NCI-H1092 (cell line): Measurements from ENCODE around the gene SP3.

Experiments
- DNase-seq: peaks from one replicate; lab custom pipeline; 2025; lab: John Stamatoyannopoulos, UW

Gene SP3

GRCh38 chr2:173942861-173943523, 22.2 kb downstream of the SP3 start:
- no peak for DNase-seq

DNA sequence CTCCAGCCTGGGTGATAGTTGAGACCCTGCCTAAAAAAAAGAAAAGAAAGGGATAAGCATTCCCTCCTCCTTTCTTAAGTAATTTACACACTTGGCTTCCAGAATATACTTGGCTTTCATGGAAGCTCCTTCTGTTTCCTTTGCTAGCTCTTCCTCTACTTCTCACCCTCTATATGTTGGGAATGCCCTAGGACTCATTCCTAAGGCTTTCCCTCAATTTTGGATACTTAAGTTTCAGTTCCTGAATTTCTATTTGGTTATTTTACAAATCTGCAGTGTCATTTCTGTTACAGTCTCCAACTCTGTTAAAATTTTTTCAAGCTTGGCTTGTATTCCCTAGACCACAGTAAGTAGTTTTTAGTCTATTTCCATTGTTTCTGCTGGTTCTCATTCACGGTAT, 23.6 kb downstream of the SP3 start:
- DNase-seq, result no peak

- no peak for DNase-seq
These were observed 24.8 kb downstream of the SP3 start for GRCh38 chr2:173940208-173941020.

GRCh38 chr2:173938700-173939384, 26.3 kb downstream of the SP3 start:
- DNase-seq, result no peak

GRCh38 chr2:173935305-173935704, 29.9 kb downstream of the SP3 start:
- DNase-seq, result no peak

DNA sequence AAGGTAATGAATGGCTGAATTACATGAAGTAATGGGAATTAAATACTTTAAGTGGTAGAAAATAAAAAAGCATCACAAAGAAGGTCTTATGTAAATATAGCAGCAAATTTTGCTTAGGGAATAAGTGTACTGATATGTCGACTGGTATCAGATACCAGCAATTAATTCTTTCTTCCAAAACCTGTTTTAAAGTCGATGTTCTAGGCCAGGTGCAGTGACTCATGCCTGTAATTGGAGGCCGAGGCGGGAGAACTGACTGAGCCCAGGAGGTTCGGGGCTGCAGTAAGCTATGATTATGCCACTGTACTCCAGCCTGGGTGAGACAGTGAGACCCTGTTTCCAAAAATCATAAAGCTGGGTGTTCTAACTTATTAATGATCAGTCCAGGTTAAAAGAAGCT, 30.3 kb downstream of the SP3 start:
- DNase-seq, result no peak

GRCh38 chr2:173931751-173932150, 33.4 kb downstream of the SP3 start:
- no peak for DNase-seq

- DNase-seq, result no peak
These were observed 35.7 kb downstream of the SP3 start for GRCh38 chr2:173929441-173929840.

- no peak for DNase-seq
These were observed 38.3 kb downstream of the SP3 start for GRCh38 chr2:173926875-173927274.

GRCh38 chr2:173924285-173924684, 40.9 kb downstream of the SP3 start:
- DNase-seq, result no peak

GRCh38 chr2:173922760-173923159, 42.4 kb downstream of the SP3 start:
- DNase-seq, result no peak

- DNase-seq, result no peak
These were observed 43.1 kb downstream of the SP3 start for GRCh38 chr2:173922068-173922467.

GRCh38 chr2:173914055-173914927, 50.9 kb downstream of the SP3 start:
- no peak for DNase-seq

DNA sequence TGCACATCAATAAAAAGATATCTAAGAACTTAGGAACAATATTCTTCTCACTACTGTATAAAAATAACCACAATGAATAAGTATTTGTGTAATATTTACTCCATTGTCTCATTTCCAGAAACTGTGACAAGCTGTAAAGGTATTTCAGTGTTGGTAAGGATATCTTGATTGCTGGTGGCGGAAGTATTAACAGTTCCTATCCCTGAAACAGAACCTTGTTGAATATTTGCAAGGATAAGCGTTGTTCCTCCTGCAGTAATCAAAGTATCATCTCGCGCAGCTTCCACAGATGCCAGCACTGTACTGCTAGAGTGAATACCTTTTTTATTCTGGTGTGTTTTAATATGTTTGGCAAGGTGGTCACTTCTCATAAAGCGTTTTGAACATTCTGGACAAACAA, 55.3 kb downstream of the SP3 start:
- no peak for DNase-seq

DNA sequence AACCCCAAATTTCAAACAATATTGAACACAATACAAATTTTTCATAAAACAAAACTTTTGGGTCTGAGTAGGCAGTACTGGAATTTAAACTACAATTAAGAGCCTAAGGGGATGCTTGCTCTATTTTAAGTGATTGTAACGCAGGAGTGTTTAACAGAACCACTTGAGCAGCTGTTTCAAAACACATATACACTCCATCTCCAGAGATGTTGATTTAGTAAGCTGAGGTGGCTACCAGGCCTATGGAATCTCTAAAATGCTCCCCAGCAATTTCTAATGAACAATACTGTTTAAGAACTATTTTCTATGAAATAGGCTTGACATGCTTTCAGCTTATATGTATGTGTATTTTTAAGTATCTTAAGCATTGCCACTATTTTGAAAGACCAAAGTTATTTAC, 58.5 kb downstream of the SP3 start:
- no peak for DNase-seq

DNA sequence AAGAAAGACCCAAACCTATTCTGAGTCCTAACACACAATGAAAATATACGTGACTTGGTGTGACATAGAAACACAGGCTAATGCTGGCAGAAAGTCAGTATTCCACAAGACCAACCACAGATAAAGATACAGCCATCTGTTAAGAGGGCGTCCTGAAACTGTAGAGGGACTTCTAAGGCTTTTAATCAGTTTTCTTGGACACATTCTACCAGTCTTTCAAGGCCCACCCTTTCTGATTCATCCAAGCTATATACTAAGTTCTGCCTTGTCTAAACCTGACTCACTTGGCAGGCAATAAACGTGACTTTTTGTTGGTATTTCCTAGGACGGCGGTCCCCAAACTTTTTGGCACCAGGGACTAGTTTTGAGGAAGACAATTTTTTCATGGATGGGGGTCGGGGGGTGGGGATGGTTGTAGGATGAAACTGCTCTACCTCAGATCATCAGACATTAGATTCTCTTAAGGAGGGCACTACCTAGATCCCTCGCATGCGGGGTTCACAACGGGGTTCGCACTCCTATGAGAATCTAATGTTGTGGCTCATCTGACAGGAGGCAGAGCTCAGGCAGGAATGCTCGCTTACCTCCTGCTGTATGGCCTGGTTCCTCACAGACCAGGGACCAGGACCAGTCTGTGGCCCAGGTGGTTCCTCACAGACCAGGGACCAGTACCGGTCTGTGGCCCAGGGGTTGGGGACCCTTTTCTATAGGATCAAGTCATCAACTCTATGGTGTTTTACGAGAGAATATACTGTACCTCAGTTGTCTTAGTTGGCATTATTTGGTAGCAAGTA, 61.4 kb downstream of the SP3 start:
- no peak for DNase-seq

GRCh38 chr2:173898996-173899395, 66.2 kb downstream of the SP3 start:
- DNase-seq, result no peak

DNA sequence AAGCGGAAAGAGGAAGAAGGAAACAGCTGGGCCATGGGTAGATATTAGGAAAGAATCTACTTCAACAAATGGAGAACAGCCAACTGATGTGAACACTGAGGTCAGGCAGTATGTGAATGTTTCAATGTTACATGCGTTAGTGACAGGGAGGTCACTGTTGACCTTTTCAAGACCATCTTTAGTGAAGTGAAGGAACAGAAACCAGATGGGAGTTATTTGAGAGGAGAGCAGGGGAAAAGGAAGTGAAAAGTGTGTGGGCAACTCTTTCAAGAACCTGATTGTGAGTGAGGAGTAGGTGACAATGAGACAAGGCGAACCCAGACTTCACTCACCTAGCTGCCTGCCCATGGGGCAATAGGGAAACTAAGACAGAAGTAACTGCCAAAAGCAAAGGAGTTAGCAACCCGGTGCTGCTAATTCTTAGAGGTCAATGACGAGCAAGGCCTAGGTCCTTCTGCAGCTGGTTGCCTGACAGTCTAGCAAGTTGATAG, 67.0 kb downstream of the SP3 start:
- DNase-seq, result no peak

DNA sequence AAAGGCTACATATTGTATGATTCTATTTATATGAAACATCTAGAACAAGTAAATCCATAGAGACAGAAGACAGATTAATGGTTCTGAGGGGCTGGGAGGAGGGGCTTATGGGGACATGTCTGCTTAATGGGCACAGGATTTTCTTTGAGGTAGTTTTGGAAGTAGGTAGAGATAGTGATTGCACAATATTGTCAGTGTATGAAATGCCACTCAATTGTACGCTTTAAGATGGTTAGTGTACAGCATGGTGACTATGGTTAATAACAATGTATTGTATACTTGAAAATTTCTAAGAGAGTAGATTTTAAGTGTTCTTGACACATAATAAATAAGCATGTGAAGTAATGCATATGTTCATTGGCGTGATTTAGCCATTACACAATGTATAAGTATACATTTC, 68.4 kb downstream of the SP3 start:
- no peak for DNase-seq

DNA sequence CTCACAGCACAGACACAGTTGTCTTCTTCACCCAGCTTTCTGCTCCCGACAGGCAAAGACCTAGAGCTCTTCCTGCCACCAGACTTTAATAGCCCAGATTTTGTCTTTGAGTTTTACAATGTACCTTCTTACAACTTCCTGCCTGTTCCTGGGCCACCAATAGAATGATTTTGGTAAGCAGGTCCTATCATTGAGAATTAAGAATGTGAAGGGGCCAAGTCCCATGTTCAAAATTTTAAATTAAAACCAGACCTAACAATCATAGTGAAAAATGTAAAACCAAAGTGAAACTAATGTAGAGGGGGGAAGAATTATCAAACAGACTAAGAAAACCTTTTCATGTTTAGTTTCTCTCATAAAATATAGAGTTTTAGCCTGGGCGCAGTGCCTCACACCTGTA, 72.8 kb downstream of the SP3 start:
- DNase-seq, result no peak
